ENCODE measurements around the gene CERS6. TPM values are rescaled to one million over a fixed set of nuclear protein-coding genes. Genes with fewer than 3 reads are reported as not detected.

The CERS6 gene
- total and polyA plus RNA-seq, 2 of the 8 experiments (the other 6 are each of a cell fraction or from before 2014, with no cell fraction given) = 6.8 to 28.2 TPM

- TF ChIP-seq ATF2 (IDR thresholded peaks at IDR 0.05; ENCODE audit: low read length) (no peak), EP300 (IDR thresholded peaks at IDR 0.05; ENCODE audit: borderline replicate concordance in 1 of 2, low read depth in 2 of 2, low read length in 2 of 2) (no peak), JUND (IDR thresholded peaks at IDR 0.05; ENCODE audit: low read length) (no peak), YY1 (IDR thresholded peaks at IDR 0.05; ENCODE audit: low read depth, low read length) (no peak), SIN3A (conservative IDR thresholded peaks at IDR 0.05 in 1 of 2, IDR thresholded peaks at IDR 0.05 in 1 of 2; ENCODE audit: low read depth in 1 of 2, low read length in 2 of 2) (no peak), CREB1 (IDR thresholded peaks at IDR 0.05) (no peak)
- TF ChIP-seq, protein P1, sequence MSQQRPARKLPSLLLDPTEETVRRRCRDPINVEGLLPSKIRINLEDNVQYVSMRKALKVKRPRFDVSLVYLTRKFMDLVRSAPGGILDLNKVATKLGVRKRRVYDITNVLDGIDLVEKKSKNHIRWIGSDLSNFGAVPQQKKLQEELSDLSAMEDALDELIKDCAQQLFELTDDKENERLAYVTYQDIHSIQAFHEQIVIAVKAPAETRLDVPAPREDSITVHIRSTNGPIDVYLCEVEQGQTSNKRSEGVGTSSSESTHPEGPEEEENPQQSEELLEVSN (IDR thresholded peaks at IDR 0.05) = no peak
Measured at GRCh38 chr2:168706806-168707205, 250.7 kb downstream of the CERS6 start (continued).
